Naive thymus-derived CD4-positive, alpha-beta T cell (primary cell): Measurements from ENCODE around the gene DLL4. TPM values are rescaled to one million over a fixed set of nuclear protein-coding genes. Genes with fewer than 3 reads are reported as not detected.

Experiments used
- ATAC-seq: fragments of 150-1000 bp; cut with Tn5 transposase; 2 replicates; pipeline ENCODE4 v1.10.0; 2021; ENCODE audit warnings: mild to moderate bottlenecking, moderate library complexity
- CTCF ChIA-PET: fragments of 350-600 bp; sonication (Branson Sonifier 250); formaldehyde crosslinking; loops from one replicate; lab custom pipeline; 2021; ENCODE audit warnings: antibody characterized with exemption; lab: Charles Lee
- POLR2A ChIA-PET: fragments of 350-600 bp; sonication (Branson Sonifier 250); formaldehyde crosslinking; loops from one replicate; lab custom pipeline; 2021; ENCODE audit warnings: antibody characterized with exemption, inconsistent platforms; lab: Charles Lee
- DNase-seq, 9 donors: peaks; one replicate each; pipeline versions ENCODE4 v3.0.0 to v3.0.0-alpha.2; 2020 to 2022; ENCODE audit warnings: mixed read lengths in 1 of 9
- H3K27ac ChIP-seq: one replicate; pipeline ENCODE4 v1.7.0; 2013; ENCODE audit warnings: mild to moderate bottlenecking, low read depth, low read length, moderate library complexity
- H3K27me3 ChIP-seq, 2 donors: one replicate each; pipeline ENCODE4 v1.7.0; 2013; ENCODE audit warnings: low read length in 2 of 2, mild to moderate bottlenecking in 2 of 2, moderate library complexity in 2 of 2; ENCODE audit not compliant: control insufficient read depth in 2 of 2, insufficient read depth in 2 of 2
- H3K36me3 ChIP-seq, 3 experiments: 1 replicate in 2 of 3; 2 replicates in 1 of 3; pipeline ENCODE4 v1.7.0; 2013; ENCODE audit warnings: low read length in 3 of 3, mild to moderate bottlenecking in 3 of 3, moderate library complexity in 1 of 3; ENCODE audit not compliant: insufficient read depth in 3 of 3, control insufficient read depth in 2 of 3
- H3K4me1 ChIP-seq, 2 donors: one replicate each; pipeline ENCODE4 v1.7.0; 2013; ENCODE audit warnings: low read length in 2 of 2, mild to moderate bottlenecking in 2 of 2, moderate library complexity in 1 of 2; ENCODE audit not compliant: control insufficient read depth in 2 of 2, insufficient read depth in 2 of 2
- H3K4me3 ChIP-seq: 2 replicates; pipeline ENCODE4 v1.7.0; 2013; ENCODE audit warnings: mild to moderate bottlenecking, low read length
- H3K9me3 ChIP-seq, 3 experiments: 1 replicate in 2 of 3; 2 replicates in 1 of 3; pipeline ENCODE4 v1.7.0; 2013; ENCODE audit warnings: low read length in 3 of 3; ENCODE audit not compliant: control insufficient read depth in 2 of 3
- H3K27ac Mint-ChIP-seq, 9 donors: one replicate each; pipeline ENCODE4 v1.8.0; 2020 to 2022; ENCODE audit warnings: mixed read lengths in 9 of 9, mild to moderate bottlenecking in 8 of 9, moderate library complexity in 5 of 9, inconsistent platforms in 2 of 9
- H3K27me3 Mint-ChIP-seq, 5 donors: one replicate each; pipeline ENCODE4 v1.8.0; 2021 to 2022; ENCODE audit warnings: mixed read lengths in 5 of 5, mild to moderate bottlenecking in 1 of 5
- H3K36me3 Mint-ChIP-seq, 5 donors: one replicate each; pipeline ENCODE4 v1.8.0; 2020 to 2022; ENCODE audit warnings: mixed read lengths in 5 of 5, mild to moderate bottlenecking in 3 of 5, inconsistent platforms in 1 of 5
- H3K4me1 Mint-ChIP-seq, 7 donors: one replicate each; pipeline ENCODE4 v1.8.0; 2020 to 2022; ENCODE audit warnings: mixed read lengths in 7 of 7, mild to moderate bottlenecking in 3 of 7, inconsistent platforms in 1 of 7
- H3K4me3 Mint-ChIP-seq, 10 donors: one replicate each; pipeline ENCODE4 v1.8.0; 2020 to 2022; ENCODE audit warnings: mild to moderate bottlenecking in 10 of 10, mixed read lengths in 10 of 10, moderate library complexity in 6 of 10, inconsistent platforms in 2 of 10
- H3K9me3 Mint-ChIP-seq, 11 donors: one replicate each; pipeline ENCODE4 v1.8.0; 2020 to 2022; ENCODE audit warnings: mixed read lengths in 11 of 11, mild to moderate bottlenecking in 4 of 11, inconsistent platforms in 1 of 11, moderate library complexity in 1 of 11
- intact Hi-C, 2 donors: fragments of 100-400 bp; cut with micrococcal nuclease; formaldehyde crosslinking; loops; one replicate each; pipeline ENCODE4 v1.15.1; 2023
- polyA plus RNA-seq, 2 donors: library from polyadenylated mRNA; unstranded; fragments of 300-500 nt; fragmentation: Illumina TruSeq; gene quantifications; one replicate each; pipeline ENCODE4 v1.2.3, GENCODE V29; 2021
- total RNA-seq, 6 experiments: library from RNA in 5 of 6; stranded (reverse) in 5 of 6; gene quantifications; 1 replicate in 5 of 6; 2 replicates in 1 of 6; pipeline ENCODE4 v1.2.3 and lab custom pipeline; 2021 to 2026

Gene DLL4
- total and polyA plus RNA-seq, 7 experiments from 2014 or later: not detected

DNA sequence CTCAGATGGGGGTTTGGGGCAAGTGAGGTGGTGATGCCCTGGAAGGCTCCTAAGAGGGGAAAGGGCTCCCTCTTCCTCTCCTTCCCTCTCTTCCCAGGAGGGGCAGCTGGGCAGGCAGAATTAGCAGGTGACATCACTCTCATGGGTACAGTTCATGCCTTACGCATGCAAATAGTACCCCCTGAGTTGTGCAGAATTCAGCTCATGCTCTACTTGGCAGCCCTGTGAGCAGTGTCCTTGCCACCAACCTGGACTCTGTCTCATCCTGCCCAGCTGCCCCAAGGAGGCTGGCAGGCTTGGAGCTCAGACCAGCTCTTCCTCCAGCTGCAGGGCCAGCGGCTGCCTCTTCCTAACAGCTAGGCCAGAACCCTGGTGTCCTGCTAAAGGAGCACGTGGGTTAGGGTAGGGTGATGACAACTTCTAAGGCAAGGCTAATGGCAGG, 27.4 kb downstream of the DLL4 start:
- Mint-ChIP-seq H3K27ac (peak overlapping the region in 2 of 9 donors; percentile 37 to 68), H3K36me3 (peaks cover 0 to 8% (median 0%) of the 10 kb centered on the region in 5 donors), H3K27me3 (no peaks in the 10 kb centered on the region), H3K9me3 (peaks cover 0 to 2% (median 0%) of the 10 kb centered on the region in 11 donors), H3K4me3 (peak overlapping the region in 3 of 10 donors; percentile 4 to 29 (median 8)), H3K4me1 (peaks cover 12 to 40% (median 15%) of the 10 kb centered on the region in 7 donors)
- no peak overlapping the region for H3K27ac ChIP-seq
- ChIA-PET POLR2A (interaction anchor here (0.6 to 1.4 kb wide), 2 partner anchors 14 to 43 kb away, joined by 3 to 6 read pairs; no protein-coding TSS in a partner anchor), CTCF (no interaction called here)
- peaks cover 10 to 14% of the 10 kb centered on the region in 2 donors for H3K4me1 ChIP-seq
- intact Hi-C loops: no loop called here
- no peaks in the 10 kb centered on the region for H3K27me3 ChIP-seq
- ATAC-seq (no peak), DNase-seq (no peak)
- H3K4me3 ChIP-seq: no peak overlapping the region
- H3K36me3 ChIP-seq: no peaks in the 10 kb centered on the region
- no peaks in the 10 kb centered on the region for H3K9me3 ChIP-seq

DNA sequence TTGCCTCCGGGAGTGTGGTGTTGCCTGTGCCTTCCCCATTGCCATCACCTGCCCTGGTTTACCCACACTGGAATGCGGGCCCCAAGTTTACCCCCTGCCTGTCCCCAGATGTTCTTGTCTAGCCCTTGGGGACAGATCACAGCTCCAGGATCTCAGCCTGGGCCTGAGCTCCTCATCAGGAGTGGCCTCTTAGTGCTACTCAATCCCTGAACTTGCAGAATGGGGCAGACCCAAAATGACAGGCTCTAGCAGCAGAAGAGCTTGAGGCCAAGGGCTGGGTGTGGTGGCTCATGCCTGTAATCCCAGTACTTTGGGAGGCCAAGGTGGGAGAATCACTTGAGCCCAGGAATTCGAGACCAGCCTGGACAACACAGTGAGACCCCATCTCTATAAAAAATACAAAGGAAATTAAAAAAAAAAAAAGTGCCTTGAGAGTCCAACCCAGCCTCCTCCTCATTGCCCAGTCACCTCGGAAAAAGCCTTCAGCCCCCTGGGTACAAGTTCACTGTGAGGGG, 28.0 kb downstream of the DLL4 start:
- intact Hi-C loops: no loop called here
- Mint-ChIP-seq H3K4me1 (peaks cover 12 to 36% (median 15%) of the 10 kb centered on the region in 7 donors), H3K27me3 (no peaks in the 10 kb centered on the region), H3K9me3 (peaks cover 0 to 2% (median 0%) of the 10 kb centered on the region in 11 donors), H3K36me3 (peaks cover 0 to 8% (median 0%) of the 10 kb centered on the region in 5 donors), H3K27ac (no peak overlapping the region), H3K4me3 (no peak overlapping the region)
- ATAC-seq (no peak), DNase-seq (no peak)
- Histone ChIP-seq H3K27ac (no peak overlapping the region), H3K9me3 (no peaks in the 10 kb centered on the region), H3K4me1 (peaks cover 10 to 12% of the 10 kb centered on the region in 2 donors), H3K4me3 (no peak overlapping the region), H3K27me3 (no peaks in the 10 kb centered on the region), H3K36me3 (no peaks in the 10 kb centered on the region)
- POLR2A ChIA-PET: interaction anchor here (1.4 kb wide), 1 partner anchor 15 kb away, joined by 6 read pairs; no protein-coding TSS in a partner anchor
- CTCF ChIA-PET: no interaction called here

DNA sequence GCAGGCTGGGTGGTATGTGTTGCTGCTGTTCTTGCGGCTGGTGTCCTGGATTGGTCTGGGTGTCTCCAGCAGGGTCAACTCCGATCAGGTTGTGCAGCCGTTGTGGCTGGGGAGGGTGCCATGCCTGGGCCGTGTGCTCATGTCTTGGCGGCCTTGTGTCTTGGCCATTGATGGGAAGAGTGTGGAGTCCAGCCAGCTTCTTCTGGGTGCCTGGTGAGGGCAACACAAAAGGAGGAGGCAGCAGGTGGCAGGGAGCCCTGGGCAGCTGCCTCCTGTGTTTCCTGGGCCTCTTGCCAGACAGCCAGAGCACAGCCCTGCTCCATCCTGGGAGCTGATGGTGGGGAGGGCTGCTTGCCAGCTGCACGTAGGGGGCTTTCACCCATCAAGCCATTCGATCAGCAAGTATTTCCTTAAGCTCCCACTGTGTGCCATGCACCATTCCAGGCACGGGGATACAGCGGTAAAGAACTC, 28.5 kb downstream of the DLL4 start:
- intact Hi-C loops: no loop called here
- peaks cover 11 to 31% (median 15%) of the 10 kb centered on the region in 7 donors for H3K4me1 Mint-ChIP-seq
- H3K4me3 ChIP-seq: no peak overlapping the region
- CTCF ChIA-PET: no interaction called here
- peaks cover 5 to 7% of the 10 kb centered on the region in 2 donors for H3K4me1 ChIP-seq
- peaks cover 0 to 2% (median 0%) of the 10 kb centered on the region in 11 donors for H3K9me3 Mint-ChIP-seq
- POLR2A ChIA-PET: interaction anchor here (1.4 kb wide), 1 partner anchor 15 kb away, joined by 6 read pairs; no protein-coding TSS in a partner anchor
- no peaks in the 10 kb centered on the region for H3K36me3 ChIP-seq
- no peaks in the 10 kb centered on the region for H3K27me3 ChIP-seq
- no peak overlapping the region for H3K27ac ChIP-seq
- H3K4me3 Mint-ChIP-seq: no peak overlapping the region
- peaks cover 0 to 8% (median 0%) of the 10 kb centered on the region in 5 donors for H3K36me3 Mint-ChIP-seq
- H3K27ac Mint-ChIP-seq: peak overlapping the region in 1 of 9 donors; percentile 50
- DNase-seq (no peak), ATAC-seq (no peak)
- H3K9me3 ChIP-seq: no peaks in the 10 kb centered on the region
- no peaks in the 10 kb centered on the region for H3K27me3 Mint-ChIP-seq

DNA sequence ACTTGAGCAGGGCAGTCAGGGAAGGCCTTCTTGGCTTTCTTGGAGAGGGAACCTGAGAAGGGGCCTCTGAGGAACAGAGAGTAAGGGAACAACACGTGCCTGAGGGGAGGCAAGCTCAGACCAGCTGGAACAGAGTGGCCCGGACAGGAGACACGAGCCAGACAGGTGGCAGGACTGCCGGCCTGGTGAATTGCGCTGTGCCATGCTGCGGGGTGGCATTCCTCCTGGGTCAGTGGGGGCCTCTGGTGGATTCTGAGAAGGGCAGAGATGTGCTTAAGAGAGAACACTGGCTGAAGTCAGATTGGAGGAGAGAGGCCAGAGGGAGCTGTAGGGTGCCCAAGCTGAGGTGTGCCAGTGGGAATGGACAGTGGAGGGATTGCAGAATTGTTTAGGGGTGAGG, 29.0 kb downstream of the DLL4 start:
- peaks cover 10 to 28% (median 13%) of the 10 kb centered on the region in 7 donors for H3K4me1 Mint-ChIP-seq

DNA sequence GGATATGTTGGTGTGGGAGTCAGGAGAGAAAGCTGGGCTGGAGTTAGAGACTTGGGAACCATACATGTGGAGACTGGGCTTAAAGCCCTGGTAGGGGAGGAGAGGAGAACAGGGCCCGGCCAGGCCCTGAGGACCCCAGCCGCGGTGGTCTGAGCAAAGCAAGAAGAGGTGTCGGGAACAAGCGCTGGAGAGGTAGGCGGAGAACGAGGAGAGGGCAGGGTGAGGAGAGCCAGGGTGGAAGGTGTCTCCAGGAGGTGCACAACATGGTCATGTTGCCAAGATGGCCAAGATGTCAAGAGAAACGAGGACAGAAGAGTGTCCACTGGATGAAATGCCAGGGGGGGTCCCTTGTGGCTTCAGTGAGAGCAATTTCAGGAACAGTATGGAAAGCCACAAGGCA, 29.6 kb downstream of the DLL4 start:
- Mint-ChIP-seq H3K4me1 (peaks cover 7 to 26% (median 9%) of the 10 kb centered on the region in 7 donors), H3K9me3 (no peaks in the 10 kb centered on the region), H3K27ac (peak overlapping the region in 2 of 9 donors; percentile 11 to 16), H3K36me3 (peaks cover 0 to 8% (median 0%) of the 10 kb centered on the region in 5 donors), H3K27me3 (peaks cover 0 to 4% (median 0%) of the 10 kb centered on the region in 5 donors), H3K4me3 (peak overlapping the region in 1 of 10 donors; percentile 9)
- ATAC-seq (no peak), DNase-seq (no peak)
- H3K36me3 ChIP-seq: no peaks in the 10 kb centered on the region
- no peak overlapping the region for H3K27ac ChIP-seq
- H3K9me3 ChIP-seq: no peaks in the 10 kb centered on the region
- intact Hi-C loops: no loop called here
- POLR2A ChIA-PET: no interaction called here
- no peak overlapping the region for H3K4me3 ChIP-seq
- CTCF ChIA-PET: interaction anchor here (0.7 kb wide), 1 partner anchor 61 kb away, joined by 3 read pairs; no protein-coding TSS in a partner anchor
- no peaks in the 10 kb centered on the region for H3K27me3 ChIP-seq
- H3K4me1 ChIP-seq: peaks cover 1 to 5% of the 10 kb centered on the region in 2 donors

More for the DNA sequence above, 29.0 kb downstream of the DLL4 start:
- intact Hi-C loops: no loop called here
- no peak overlapping the region for H3K4me3 ChIP-seq
- peaks cover 0 to 1% (median 0%) of the 10 kb centered on the region in 11 donors for H3K9me3 Mint-ChIP-seq
- ATAC-seq: no peak
- no peaks in the 10 kb centered on the region for H3K27me3 ChIP-seq
- H3K27ac ChIP-seq: no peak overlapping the region
- no peaks in the 10 kb centered on the region for H3K36me3 ChIP-seq
- no peak overlapping the region for H3K27ac Mint-ChIP-seq
- DNase-seq: no peak
- peaks cover 0 to 8% (median 0%) of the 10 kb centered on the region in 5 donors for H3K36me3 Mint-ChIP-seq
- no peaks in the 10 kb centered on the region for H3K9me3 ChIP-seq
- H3K27me3 Mint-ChIP-seq: peaks cover 0 to 3% (median 0%) of the 10 kb centered on the region in 5 donors
- peak overlapping the region in 1 of 10 donors; percentile 1 for H3K4me3 Mint-ChIP-seq
- H3K4me1 ChIP-seq: peaks cover 3 to 7% of the 10 kb centered on the region in 2 donors
- CTCF ChIA-PET: no interaction called here
- POLR2A ChIA-PET: no interaction called here

DNA sequence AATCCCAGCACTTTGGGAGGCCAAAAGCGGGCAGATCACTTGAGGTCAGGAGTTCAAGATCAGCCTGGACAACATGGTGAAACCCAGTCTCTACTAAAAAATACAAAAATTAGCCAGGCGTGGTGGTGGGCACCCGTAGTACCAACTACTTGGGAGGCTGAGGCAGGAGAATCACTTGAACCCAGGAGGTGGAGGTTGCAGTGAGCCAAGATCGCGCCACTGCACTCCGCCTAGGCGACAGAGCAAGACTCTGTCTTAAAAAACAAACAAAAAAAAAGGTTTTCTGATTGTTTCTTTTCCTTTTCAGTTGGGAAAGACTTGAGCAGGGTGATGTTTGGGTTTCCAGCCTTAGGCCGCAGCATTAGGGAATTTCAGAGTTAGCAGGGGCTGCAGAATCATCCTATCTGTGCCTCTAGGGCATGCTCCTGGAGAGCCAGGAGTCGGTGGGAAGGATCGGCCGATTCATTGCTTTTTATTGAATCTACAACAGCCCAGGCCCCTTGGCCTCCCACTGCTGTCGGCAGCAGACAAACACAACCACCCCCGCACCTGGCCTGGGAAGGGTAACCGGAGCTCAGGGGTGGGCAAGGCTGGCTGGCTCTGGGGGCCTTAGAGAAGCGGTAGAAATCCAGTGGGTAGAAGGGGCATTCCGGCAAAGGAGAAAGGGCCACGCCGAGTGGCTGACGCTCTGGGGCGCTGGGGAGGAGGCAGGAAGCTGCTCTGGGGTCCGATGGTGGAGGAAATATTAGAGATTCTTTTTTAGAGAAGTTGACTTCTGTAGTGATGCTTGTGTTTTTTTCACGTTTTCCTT, 30.4 kb downstream of the DLL4 start:
- no peak overlapping the region for H3K27ac ChIP-seq
- ATAC-seq (peak; percentile 14), DNase-seq (no peak)
- no peaks in the 10 kb centered on the region for H3K27me3 ChIP-seq
- H3K4me3 ChIP-seq: no peak overlapping the region
- H3K9me3 Mint-ChIP-seq: no peaks in the 10 kb centered on the region
- POLR2A ChIA-PET: no interaction called here
- no peak overlapping the region for H3K4me3 Mint-ChIP-seq
- CTCF ChIA-PET: interaction anchor here (0.7 kb wide), 1 partner anchor 61 kb away, joined by 3 read pairs; no protein-coding TSS in a partner anchor
- H3K27me3 Mint-ChIP-seq: peaks cover 0 to 4% (median 0%) of the 10 kb centered on the region in 5 donors
- H3K36me3 ChIP-seq: no peaks in the 10 kb centered on the region
- H3K9me3 ChIP-seq: no peaks in the 10 kb centered on the region
- H3K36me3 Mint-ChIP-seq: peaks cover 0 to 8% (median 0%) of the 10 kb centered on the region in 5 donors
- peaks cover 0 to 18% (median 3%) of the 10 kb centered on the region in 7 donors for H3K4me1 Mint-ChIP-seq
- intact Hi-C loops: no loop called here
- peak overlapping the region in 2 of 9 donors; percentile 14 to 19 for H3K27ac Mint-ChIP-seq
- no peaks in the 10 kb centered on the region for H3K4me1 ChIP-seq
